Measurements from ENCODE around the gene PPDPF.
"Not testable (repeated sequence)": the region's sequence is repeated elsewhere in the genome, so short reads cannot be mapped to it uniquely, and the experiment has no call there.

Gene PPDPF

GRCh38 chr20:63498960-63499337 is 21.6 kb upstream of the PPDPF start, which contains the start of gene EEF1A2:
Gene EEF1A2, minus strand, starts transcription at chr20:63499083. Its CDS starts 1,320 bp downstream, at chr20:63497763.
- in situ Hi-C loops (cut with HindIII; ENCODE audit: low sequenced_read_pairs) = no loop called here

- in situ Hi-C loops (cut with HindIII; ENCODE audit: low sequenced_read_pairs) = no loop called here
These were observed 21.1 kb upstream of the PPDPF start for GRCh38 chr20:63499338-63499969.

- in situ Hi-C loops (cut with HindIII; ENCODE audit: low sequenced_read_pairs) = no loop called here
These were observed 20.2 kb upstream of the PPDPF start for GRCh38 chr20:63500151-63500901.

GRCh38 chr20:63500902-63501817 is 19.4 kb upstream of the PPDPF start:
- in situ Hi-C loops (cut with HindIII; ENCODE audit: low sequenced_read_pairs) = no loop called here

GRCh38 chr20:63501818-63502670 is 18.5 kb upstream of the PPDPF start:
- in situ Hi-C loops (cut with HindIII; ENCODE audit: low sequenced_read_pairs) = no loop called here

- in situ Hi-C loops (cut with HindIII; ENCODE audit: low sequenced_read_pairs) = no loop called here
These were observed 17.8 kb upstream of the PPDPF start for GRCh38 chr20:63502671-63503172.

GRCh38 chr20:63503524-63503923 is 17.0 kb upstream of the PPDPF start:
- in situ Hi-C loops (cut with HindIII; ENCODE audit: low sequenced_read_pairs) = no loop called here

GRCh38 chr20:63504642-63505041 is 15.9 kb upstream of the PPDPF start:
- in situ Hi-C loops (cut with HindIII; ENCODE audit: low sequenced_read_pairs) = no loop called here

GRCh38 chr20:63505281-63505680 is 15.3 kb upstream of the PPDPF start:
- in situ Hi-C loops (cut with HindIII; ENCODE audit: low sequenced_read_pairs) = no loop called here

- in situ Hi-C loops (cut with HindIII; ENCODE audit: low sequenced_read_pairs) = no loop called here
These were observed 14.8 kb upstream of the PPDPF start for GRCh38 chr20:63505723-63506122.

- in situ Hi-C loops (cut with HindIII; ENCODE audit: low sequenced_read_pairs) = no loop called here
These were observed 13.4 kb upstream of the PPDPF start for GRCh38 chr20:63507083-63507743.

- in situ Hi-C loops (cut with HindIII; ENCODE audit: low sequenced_read_pairs) = no loop called here
These were observed 12.3 kb upstream of the PPDPF start for GRCh38 chr20:63508072-63508768.

- in situ Hi-C loops (cut with HindIII; ENCODE audit: low sequenced_read_pairs) = no loop called here
These were observed 11.4 kb upstream of the PPDPF start for GRCh38 chr20:63509088-63509564.

GRCh38 chr20:63513207-63513606 is 7.4 kb upstream of the PPDPF start:
- in situ Hi-C loops (cut with HindIII; ENCODE audit: low sequenced_read_pairs) = no loop called here

- in situ Hi-C loops (cut with HindIII; ENCODE audit: low sequenced_read_pairs) = not testable (repeated sequence)
These were observed 6.0 kb upstream of the PPDPF start for GRCh38 chr20:63514520-63514919.

GRCh38 chr20:63517376-63518309 is 2.9 kb upstream of the PPDPF start:
- in situ Hi-C loops (cut with HindIII; ENCODE audit: low sequenced_read_pairs) = no loop called here

GRCh38 chr20:63518351-63518861 is 2.2 kb upstream of the PPDPF start:
- in situ Hi-C loops (cut with HindIII; ENCODE audit: low sequenced_read_pairs) = no loop called here

All from endothelial cell of hepatic sinusoid (primary cell).